ENCODE data around the gene CISD2. TPM values are rescaled to one million over a fixed set of nuclear protein-coding genes. Genes with fewer than 3 reads are reported as not detected.

CISD2 gene
- total and polyA plus RNA-seq, 2 donors (not counting 1 experiment from before 2014, with no cell fraction given): 30.8 to 46.2 TPM

DNA sequence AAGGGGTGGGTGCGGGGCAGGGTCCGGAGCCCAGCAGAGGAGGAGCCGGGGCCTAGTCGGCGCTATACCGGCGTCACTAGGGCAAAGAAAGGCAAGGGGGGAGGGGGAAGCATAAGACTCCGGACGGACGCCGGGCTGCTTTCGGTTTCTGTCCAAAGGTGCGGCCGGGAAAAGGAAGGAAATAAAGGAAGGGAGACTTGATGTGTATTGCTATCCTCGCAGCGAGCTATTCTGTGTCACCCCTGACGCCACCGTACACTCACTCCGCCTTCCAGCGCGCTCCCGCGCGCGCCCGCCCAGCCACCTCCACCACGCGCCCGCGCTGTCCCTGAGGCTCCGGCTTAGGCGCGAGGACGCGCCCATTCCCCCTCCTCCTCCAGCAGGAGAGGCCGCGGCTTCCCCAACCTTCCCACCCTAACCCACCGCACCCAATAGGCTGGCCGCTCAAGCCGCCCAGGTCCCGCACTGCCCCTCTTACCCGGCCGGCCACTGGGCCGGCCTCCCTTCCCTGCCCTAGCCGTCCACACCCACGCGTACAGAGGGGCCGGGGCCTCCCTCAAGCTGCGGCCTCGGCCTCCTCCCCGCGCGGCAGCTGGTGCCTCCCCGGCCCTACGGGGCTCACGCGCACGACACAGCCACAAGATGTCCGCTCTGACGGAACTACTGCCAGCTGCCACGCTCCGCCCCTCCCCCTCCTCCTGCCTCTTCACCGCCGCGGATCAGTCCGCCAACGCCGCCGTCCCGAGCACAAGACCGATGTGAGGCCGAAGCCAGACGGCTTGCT lies 41.7 kb upstream of the CISD2 start, which contains the start of gene UBE2D3:
Gene UBE2D3, minus strand, starts transcription at position 662 of the 784 bp plus-strand sequence. CDS start 1,043 bp downstream, outside the sequence.
- Histone ChIP-seq H3K4me1 (ENCODE audit: control insufficient read depth, extremely low read depth, insufficient read depth, low read length) (peaks cover 5% of the 10 kb centered on the region), H3K4me3 (replicated peaks in 1 of 4; ENCODE audit: control extremely low read depth in 1 of 4, insufficient read depth in 1 of 4, low read depth in 3 of 4, low read length in 4 of 4) (peak within 1 kb of the TSS; percentile 86 to 97 (median 95)), H3K79me2 (ENCODE audit: control insufficient read depth, insufficient read depth, low read length) (peaks cover 55% of the 10 kb centered on the region), H4K20me1 (ENCODE audit: control insufficient read depth, extremely low read depth, insufficient read depth, low read length) (peaks cover 5% of the 10 kb centered on the region), H3K27ac (ENCODE audit: insufficient read depth, low read length) (peak within 1 kb of the TSS; percentile 99), H3K27me3 (ENCODE audit: control insufficient read depth, insufficient read depth, low read length) (no peaks in the 10 kb centered on the region), H2AFZ (ENCODE audit: low read length) (peak within 1 kb of the TSS; percentile 63), H3K9me3 (ENCODE audit: control insufficient read depth, insufficient read depth, low read depth, low read length) (no peaks in the 10 kb centered on the region), H3K9ac (ENCODE audit: insufficient read depth, low read length) (peak within 1 kb of the TSS; percentile 100), H3K36me3 (ENCODE audit: control insufficient read depth, insufficient read depth, low read length) (no peaks in the 10 kb centered on the region), H3K4me2 (ENCODE audit: extremely low read depth, insufficient read depth, low read length) (peak within 1 kb of the TSS; percentile 48)
- TF ChIP-seq EZH2 (IDR thresholded peaks at IDR 0.05; ENCODE audit: low read length, missing control alignments): no peak
- TF ChIP-seq, protein P1, sequence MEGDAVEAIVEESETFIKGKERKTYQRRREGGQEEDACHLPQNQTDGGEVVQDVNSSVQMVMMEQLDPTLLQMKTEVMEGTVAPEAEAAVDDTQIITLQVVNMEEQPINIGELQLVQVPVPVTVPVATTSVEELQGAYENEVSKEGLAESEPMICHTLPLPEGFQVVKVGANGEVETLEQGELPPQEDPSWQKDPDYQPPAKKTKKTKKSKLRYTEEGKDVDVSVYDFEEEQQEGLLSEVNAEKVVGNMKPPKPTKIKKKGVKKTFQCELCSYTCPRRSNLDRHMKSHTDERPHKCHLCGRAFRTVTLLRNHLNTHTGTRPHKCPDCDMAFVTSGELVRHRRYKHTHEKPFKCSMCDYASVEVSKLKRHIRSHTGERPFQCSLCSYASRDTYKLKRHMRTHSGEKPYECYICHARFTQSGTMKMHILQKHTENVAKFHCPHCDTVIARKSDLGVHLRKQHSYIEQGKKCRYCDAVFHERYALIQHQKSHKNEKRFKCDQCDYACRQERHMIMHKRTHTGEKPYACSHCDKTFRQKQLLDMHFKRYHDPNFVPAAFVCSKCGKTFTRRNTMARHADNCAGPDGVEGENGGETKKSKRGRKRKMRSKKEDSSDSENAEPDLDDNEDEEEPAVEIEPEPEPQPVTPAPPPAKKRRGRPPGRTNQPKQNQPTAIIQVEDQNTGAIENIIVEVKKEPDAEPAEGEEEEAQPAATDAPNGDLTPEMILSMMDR (conservative IDR thresholded peaks at IDR 0.05 in 1 of 2, IDR thresholded peaks at IDR 0.05 in 1 of 2; ENCODE audit: low read depth in 1 of 2, low read length in 2 of 2): peak; percentile 15 to 18
- DNase-seq (ENCODE audit: low read depth in 2 of 2): peak; percentile 98

DNA sequence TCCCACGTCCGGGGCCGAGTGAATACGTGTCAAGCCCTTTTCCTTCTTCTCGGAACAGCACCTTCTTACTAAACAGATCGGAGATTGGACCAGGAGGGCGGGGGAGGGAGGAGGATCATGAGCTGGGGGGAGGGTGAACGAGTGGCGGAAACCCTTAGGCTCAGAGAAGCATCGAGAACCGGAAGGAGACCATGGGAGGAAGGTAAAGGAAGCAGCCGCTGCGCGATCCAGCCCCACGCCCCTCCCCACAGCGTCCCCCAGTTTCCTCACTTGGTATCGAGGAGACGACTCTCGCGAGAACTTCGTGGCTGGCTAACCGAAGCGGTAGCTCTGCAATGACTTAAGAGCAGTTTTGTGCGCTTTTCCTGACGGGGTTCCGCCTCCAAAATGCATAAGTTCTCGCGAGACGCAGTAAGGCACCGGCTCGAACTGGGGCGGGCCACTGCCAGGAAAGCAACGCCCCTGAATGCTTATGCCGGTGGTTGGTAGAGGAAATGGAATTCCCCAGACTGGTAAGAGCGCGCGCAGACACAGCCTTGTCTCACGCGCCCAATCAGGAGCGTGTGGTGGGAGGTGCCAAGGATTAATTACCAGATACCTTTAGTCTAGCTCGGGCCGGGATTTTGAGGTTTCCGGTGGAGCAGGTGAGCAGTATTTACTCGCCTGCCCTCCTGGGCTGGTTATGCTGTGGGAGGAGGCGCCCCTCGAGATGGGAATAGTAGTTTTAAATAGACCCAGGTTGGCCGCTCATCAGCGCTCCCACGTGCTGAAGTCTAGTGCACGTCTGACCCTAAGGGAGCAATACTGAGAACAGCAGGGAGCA lies 40.9 kb upstream of the CISD2 start:
- Histone ChIP-seq H3K27ac (ENCODE audit: insufficient read depth, low read length) (peak overlapping the region; percentile 99), H3K79me2 (ENCODE audit: control insufficient read depth, insufficient read depth, low read length) (peaks cover 47% of the 10 kb centered on the region), H3K4me1 (ENCODE audit: control insufficient read depth, extremely low read depth, insufficient read depth, low read length) (peaks cover 4% of the 10 kb centered on the region), H3K9me3 (ENCODE audit: control insufficient read depth, insufficient read depth, low read depth, low read length) (no peaks in the 10 kb centered on the region), H3K36me3 (ENCODE audit: control insufficient read depth, insufficient read depth, low read length) (no peaks in the 10 kb centered on the region), H3K4me3 (replicated peaks in 1 of 4; ENCODE audit: control extremely low read depth in 1 of 4, insufficient read depth in 1 of 4, low read depth in 3 of 4, low read length in 4 of 4) (peak overlapping the region; percentile 86 to 97 (median 95)), H4K20me1 (ENCODE audit: control insufficient read depth, extremely low read depth, insufficient read depth, low read length) (peaks cover 4% of the 10 kb centered on the region), H3K27me3 (ENCODE audit: control insufficient read depth, insufficient read depth, low read length) (no peaks in the 10 kb centered on the region), H2AFZ (ENCODE audit: low read length) (peak overlapping the region; percentile 63), H3K9ac (ENCODE audit: insufficient read depth, low read length) (peak overlapping the region; percentile 100), H3K4me2 (ENCODE audit: extremely low read depth, insufficient read depth, low read length) (peak overlapping the region; percentile 48)
- no peak for TF ChIP-seq EZH2 (IDR thresholded peaks at IDR 0.05; ENCODE audit: low read length, missing control alignments)
- TF ChIP-seq, protein P1 (conservative IDR thresholded peaks at IDR 0.05 in 1 of 2, IDR thresholded peaks at IDR 0.05 in 1 of 2; ENCODE audit: low read depth in 1 of 2, low read length in 2 of 2): peak in 1 of 2 donors; percentile 10
- peak; percentile 100 for DNase-seq (ENCODE audit: low read depth in 2 of 2)

DNA sequence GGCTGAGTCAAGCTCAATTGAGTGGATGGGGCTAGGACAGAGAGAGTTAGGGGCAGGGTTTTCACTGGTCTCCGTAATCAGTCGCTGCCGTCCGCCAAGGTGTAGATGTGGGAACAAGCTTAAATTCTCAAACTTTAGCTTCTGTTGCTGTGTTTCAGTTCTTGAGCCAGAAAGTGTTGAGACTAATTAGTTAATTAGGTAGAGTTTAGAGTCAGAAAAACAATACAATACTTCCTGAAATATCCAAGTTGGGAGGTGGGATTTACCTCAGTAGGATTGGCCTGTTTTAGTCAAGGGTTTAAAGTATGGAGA lies 40.3 kb upstream of the CISD2 start:
- Histone ChIP-seq H3K4me2 (ENCODE audit: extremely low read depth, insufficient read depth, low read length) (peak overlapping the region; percentile 48), H4K20me1 (ENCODE audit: control insufficient read depth, extremely low read depth, insufficient read depth, low read length) (peaks cover 3% of the 10 kb centered on the region), H3K9ac (ENCODE audit: insufficient read depth, low read length) (peak overlapping the region; percentile 71), H3K9me3 (ENCODE audit: control insufficient read depth, insufficient read depth, low read depth, low read length) (no peaks in the 10 kb centered on the region), H3K79me2 (ENCODE audit: control insufficient read depth, insufficient read depth, low read length) (peaks cover 41% of the 10 kb centered on the region), H3K36me3 (ENCODE audit: control insufficient read depth, insufficient read depth, low read length) (no peaks in the 10 kb centered on the region), H3K4me1 (ENCODE audit: control insufficient read depth, extremely low read depth, insufficient read depth, low read length) (peaks cover 4% of the 10 kb centered on the region), H3K27me3 (ENCODE audit: control insufficient read depth, insufficient read depth, low read length) (no peaks in the 10 kb centered on the region), H3K4me3 (replicated peaks in 1 of 4; ENCODE audit: control extremely low read depth in 1 of 4, insufficient read depth in 1 of 4, low read depth in 3 of 4, low read length in 4 of 4) (peak overlapping the region; percentile 50 to 97 (median 83)), H2AFZ (ENCODE audit: low read length) (peak overlapping the region; percentile 63), H3K27ac (ENCODE audit: insufficient read depth, low read length) (peak overlapping the region; percentile 99)
- TF ChIP-seq, protein P1 (conservative IDR thresholded peaks at IDR 0.05 in 1 of 2, IDR thresholded peaks at IDR 0.05 in 1 of 2; ENCODE audit: low read depth in 1 of 2, low read length in 2 of 2): no peak
- no peak for TF ChIP-seq EZH2 (IDR thresholded peaks at IDR 0.05; ENCODE audit: low read length, missing control alignments)
- DNase-seq (ENCODE audit: low read depth in 2 of 2): no peak

Measured in fibroblast of lung (primary cell).